Uterus (tissue), 2 donors: Measurements from ENCODE around the gene CRYZL1.

Experiments used
- POLR2A ChIP-seq, 2 donors: fragments of 450-650 bp; IDR thresholded peaks; one replicate each; pipeline ENCODE4 v1.6.1; 2016; ENCODE audit warnings: antibody characterized with exemption in 2 of 2, mild to moderate bottlenecking in 1 of 2, moderate library complexity in 1 of 2
- TF ChIP-seq, protein P1 (sequence below), 4 experiments: fragments of 200-600 bp in 2 of 4; fragments of 450-650 bp in 2 of 4; sonication (generic) in 2 of 4; IDR thresholded peaks; one replicate each; pipeline ENCODE4 v1.5.1; 2016 to 2019; ENCODE audit warnings: antibody characterized with exemption in 4 of 4, mild to moderate bottlenecking in 2 of 4, moderate library complexity in 1 of 4

DNA sequence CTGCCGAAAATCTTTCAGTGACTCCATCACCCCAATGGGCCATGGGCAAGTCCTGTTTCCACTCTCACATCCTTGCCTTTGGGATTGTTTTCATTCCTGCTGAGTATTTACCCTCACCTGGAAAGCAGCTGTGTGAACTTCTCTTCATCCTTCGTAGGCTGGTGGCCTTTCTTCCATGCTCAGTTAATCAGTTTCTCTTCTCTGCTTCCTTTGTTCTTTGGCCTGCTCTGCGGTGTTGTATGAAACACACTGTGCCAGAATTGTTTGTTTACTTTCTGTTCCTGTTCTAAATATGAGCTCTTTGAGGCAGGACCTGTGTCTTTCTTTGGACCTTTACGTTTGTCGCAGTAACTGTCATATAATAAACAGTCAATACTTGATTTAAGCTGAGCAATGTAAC is 49.3 kb upstream of the CRYZL1 start:
- TF ChIP-seq, protein P1, sequence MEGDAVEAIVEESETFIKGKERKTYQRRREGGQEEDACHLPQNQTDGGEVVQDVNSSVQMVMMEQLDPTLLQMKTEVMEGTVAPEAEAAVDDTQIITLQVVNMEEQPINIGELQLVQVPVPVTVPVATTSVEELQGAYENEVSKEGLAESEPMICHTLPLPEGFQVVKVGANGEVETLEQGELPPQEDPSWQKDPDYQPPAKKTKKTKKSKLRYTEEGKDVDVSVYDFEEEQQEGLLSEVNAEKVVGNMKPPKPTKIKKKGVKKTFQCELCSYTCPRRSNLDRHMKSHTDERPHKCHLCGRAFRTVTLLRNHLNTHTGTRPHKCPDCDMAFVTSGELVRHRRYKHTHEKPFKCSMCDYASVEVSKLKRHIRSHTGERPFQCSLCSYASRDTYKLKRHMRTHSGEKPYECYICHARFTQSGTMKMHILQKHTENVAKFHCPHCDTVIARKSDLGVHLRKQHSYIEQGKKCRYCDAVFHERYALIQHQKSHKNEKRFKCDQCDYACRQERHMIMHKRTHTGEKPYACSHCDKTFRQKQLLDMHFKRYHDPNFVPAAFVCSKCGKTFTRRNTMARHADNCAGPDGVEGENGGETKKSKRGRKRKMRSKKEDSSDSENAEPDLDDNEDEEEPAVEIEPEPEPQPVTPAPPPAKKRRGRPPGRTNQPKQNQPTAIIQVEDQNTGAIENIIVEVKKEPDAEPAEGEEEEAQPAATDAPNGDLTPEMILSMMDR (IDR thresholded peaks at IDR 0.05): no peak
- TF ChIP-seq POLR2A (IDR thresholded peaks at IDR 0.05): no peak
